VCaP (cell line): Measurements from ENCODE around the gene TMEM63B.

ENCODE experiments used
- H3K27ac ChIP-seq: fragments of 450-650 bp; 2 replicates; pipeline ENCODE4 v1.5.1; 2017
- CTCF ChIP-seq: fragments of 450-650 bp; conservative IDR thresholded peaks from 2 replicates; pipeline ENCODE4 v1.5.1; 2017; ENCODE audit warnings: mild to moderate bottlenecking, moderate library complexity

The TMEM63B gene

DNA sequence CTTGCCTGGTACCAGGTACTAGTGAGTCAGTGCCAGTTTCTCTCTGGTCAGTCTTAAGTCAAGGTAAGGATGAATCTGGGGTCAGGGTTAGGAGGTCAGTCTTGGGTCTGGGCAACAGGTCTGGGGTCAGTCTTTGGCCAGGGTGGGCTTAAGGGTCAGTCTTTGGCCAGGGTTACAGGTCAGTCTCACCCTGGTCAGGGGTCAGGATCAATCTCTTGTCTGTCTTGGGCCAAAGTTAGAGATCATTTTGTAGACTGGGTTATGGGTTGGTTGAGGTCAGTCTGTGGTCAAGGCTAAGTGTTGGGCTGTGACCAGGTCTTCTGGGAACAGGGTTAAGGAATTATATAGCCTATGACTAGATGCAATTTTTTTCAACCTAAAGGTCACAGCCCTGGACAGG lies 18.5 kb downstream of the TMEM63B start:
- H3K27ac ChIP-seq = no peak overlapping the region
- no peak for TF ChIP-seq CTCF

DNA sequence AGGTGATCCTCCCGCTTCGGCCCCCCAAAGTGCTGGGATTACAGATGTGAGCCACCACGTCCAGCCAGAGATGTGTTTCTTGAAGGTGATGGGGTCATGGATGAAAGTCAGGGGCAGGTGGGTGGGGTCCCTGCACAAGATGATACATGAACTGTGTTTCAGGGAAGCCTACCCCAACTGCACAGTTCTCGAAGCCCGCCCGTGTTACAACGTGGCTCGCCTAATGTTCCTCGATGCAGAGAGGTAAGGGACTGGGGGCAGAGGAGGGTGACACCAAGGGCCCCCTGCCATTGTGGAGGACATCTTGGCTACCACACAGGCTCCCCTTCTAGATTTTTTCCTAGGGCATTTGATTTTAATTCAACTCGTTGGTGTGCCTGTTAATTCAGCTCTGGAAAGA lies 19.3 kb downstream of the TMEM63B start:
- no peak for TF ChIP-seq CTCF
- no peak overlapping the region for H3K27ac ChIP-seq

- H3K27ac ChIP-seq = no peak overlapping the region
- no peak for TF ChIP-seq CTCF
Measured at GRCh38 chr6:44147256-44147655, 19.9 kb downstream of the TMEM63B start.

DNA sequence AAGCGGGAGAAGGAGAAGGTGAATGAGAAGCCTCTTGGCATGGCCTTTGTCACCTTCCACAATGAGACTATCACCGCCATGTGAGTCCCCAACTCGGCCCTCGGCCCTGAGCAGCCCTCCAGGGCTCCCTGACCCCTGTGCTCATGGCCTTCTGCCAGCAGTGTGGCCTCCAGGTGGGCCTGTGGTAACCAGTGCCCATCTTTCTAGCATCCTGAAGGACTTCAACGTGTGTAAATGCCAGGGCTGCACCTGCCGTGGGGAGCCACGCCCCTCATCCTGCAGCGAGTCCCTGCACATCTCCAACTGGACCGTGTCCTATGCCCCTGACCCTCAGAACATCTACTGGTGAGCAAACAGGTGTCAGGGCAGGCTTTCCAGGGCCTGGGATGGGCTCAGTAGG lies 21.0 kb downstream of the TMEM63B start:
- TF ChIP-seq CTCF = no peak
- H3K27ac ChIP-seq = no peak overlapping the region

GRCh38 chr6:44149369-44150012 lies 22.1 kb downstream of the TMEM63B start:
- H3K27ac ChIP-seq = no peak overlapping the region
- TF ChIP-seq CTCF = no peak

DNA sequence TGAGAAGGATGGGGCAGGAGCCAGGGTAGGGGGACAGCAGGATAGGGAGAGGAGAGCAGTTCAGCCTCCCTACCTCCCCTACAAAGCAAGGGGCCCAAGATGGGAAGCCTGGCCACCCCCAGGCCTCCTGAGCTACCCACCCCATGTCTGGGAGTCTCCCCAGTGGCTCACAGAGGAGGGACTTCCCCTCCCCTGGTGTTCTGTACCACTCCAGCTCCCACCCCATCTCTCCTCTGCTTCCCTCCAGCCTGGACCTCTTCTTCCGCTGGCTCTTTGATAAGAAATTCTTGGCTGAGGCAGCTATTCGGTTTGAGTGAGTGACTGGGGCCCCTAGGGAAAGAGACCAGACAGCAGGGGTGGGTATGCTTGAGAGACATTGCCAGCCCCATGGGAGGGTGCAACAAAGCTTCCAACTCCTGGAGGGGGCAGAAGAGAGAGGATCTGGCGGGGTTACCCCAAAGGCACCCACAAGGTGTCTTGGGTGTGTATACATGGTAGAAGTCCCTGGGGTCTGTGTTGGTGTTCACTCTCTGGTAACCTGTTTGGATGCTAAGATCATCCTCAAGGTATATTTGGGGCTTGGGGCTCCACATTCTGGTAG lies 23.1 kb downstream of the TMEM63B start:
- H3K27ac ChIP-seq = no peak overlapping the region
- no peak for TF ChIP-seq CTCF

- no peak overlapping the region for H3K27ac ChIP-seq
- peak; percentile 80 for TF ChIP-seq CTCF
Measured at GRCh38 chr6:44151348-44152108, 24.2 kb downstream of the TMEM63B start.
